CD14-positive monocyte (primary cell): Measurements from ENCODE around the gene TOM1L2. TPM values are rescaled to one million over a fixed set of nuclear protein-coding genes. Genes with fewer than 3 reads are reported as not detected.

Experiments
- DNase-seq, 3 donors: peaks; one replicate each; pipeline ENCODE4 v3.0.0-alpha.2; 2011 to 2022
- H2AFZ ChIP-seq: 2 replicates; pipeline ENCODE4 v1.6.0; 2012; ENCODE audit warnings: mild to moderate bottlenecking, low read depth, low read length, inconsistent platforms; ENCODE audit not compliant: insufficient read depth, poor library complexity, severe bottlenecking
- H3K27ac ChIP-seq, 2 donors: 1 replicate in 1 of 2; 2 replicates in 1 of 2; pipeline ENCODE4 v1.5.1; 2012 to 2013; ENCODE audit warnings: low read length in 2 of 2, control low read depth in 1 of 2, inconsistent platforms in 1 of 2, low read depth in 1 of 2, mild to moderate bottlenecking in 1 of 2
- H3K27me3 ChIP-seq, 2 donors: one replicate each; pipeline versions ENCODE4 v1.6.0 to v1.6.1; 2011 to 2013; ENCODE audit warnings: low read length in 2 of 2; ENCODE audit not compliant: control insufficient read depth in 2 of 2, insufficient read depth in 2 of 2
- H3K36me3 ChIP-seq, 2 donors: replicated peaks in 1 of 2; 1 replicate in 1 of 2; 2 replicates in 1 of 2; pipeline versions ENCODE4 v1.5.1 to v1.6.1; 2012 to 2013; ENCODE audit warnings: low read length in 2 of 2, control low read depth in 1 of 2, inconsistent platforms in 1 of 2, mild to moderate bottlenecking in 1 of 2; ENCODE audit not compliant: insufficient read depth in 2 of 2, control insufficient read depth in 1 of 2
- H3K4me1 ChIP-seq, 2 donors: 1 replicate in 1 of 2; 2 replicates in 1 of 2; pipeline versions ENCODE4 v1.5.1 to v1.6.1; 2012 to 2013; ENCODE audit warnings: low read length in 2 of 2, control low read depth in 1 of 2, inconsistent platforms in 1 of 2, mild to moderate bottlenecking in 1 of 2, moderate library complexity in 1 of 2; ENCODE audit not compliant: insufficient read depth in 2 of 2, control insufficient read depth in 1 of 2
- H3K4me2 ChIP-seq: replicated peaks from 2 replicates; pipeline ENCODE3; 2012; ENCODE audit warnings: low read length, moderate library complexity, mild to moderate bottlenecking; ENCODE audit not compliant: poor library complexity, severe bottlenecking; ENCODE audit errors: extremely low read depth
- H3K4me3 ChIP-seq, 3 experiments: fragments of 200-600 bp in 1 of 3; sonication (generic) in 1 of 3; replicated peaks in 1 of 3; 1 replicate in 2 of 3; 2 replicates in 1 of 3; pipeline ENCODE4 v1.5.1; 2011 to 2013; ENCODE audit warnings: low read length in 3 of 3, mild to moderate bottlenecking in 3 of 3, control low read depth in 2 of 3, low read depth in 2 of 3, inconsistent platforms in 1 of 3, moderate library complexity in 1 of 3
- H3K79me2 ChIP-seq: 2 replicates; pipeline ENCODE4 v1.6.0; 2012; ENCODE audit warnings: mild to moderate bottlenecking, control low read depth, inconsistent platforms, low read length, moderate library complexity; ENCODE audit not compliant: insufficient read depth
- H3K9ac ChIP-seq: 2 replicates; pipeline ENCODE4 v1.6.0; 2017; ENCODE audit warnings: low read length, mild to moderate bottlenecking; ENCODE audit not compliant: insufficient read depth, poor library complexity, severe bottlenecking
- H3K9me3 ChIP-seq, 2 donors: replicated peaks in 1 of 2; 1 replicate in 1 of 2; 2 replicates in 1 of 2; pipeline versions ENCODE4 v1.5.1 to v1.6.1; 2012 to 2013; ENCODE audit warnings: low read length in 2 of 2, control low read depth in 1 of 2; ENCODE audit not compliant: control insufficient read depth in 1 of 2, insufficient read depth in 1 of 2
- H4K20me1 ChIP-seq: 2 replicates; pipeline ENCODE4 v1.6.0; 2012; ENCODE audit warnings: mild to moderate bottlenecking, low read length, control low read depth, moderate library complexity; ENCODE audit not compliant: insufficient read depth
- H3K27ac Mint-ChIP-seq, 7 donors: one replicate each; pipeline ENCODE4 v1.8.0; 2020; ENCODE audit warnings: mild to moderate bottlenecking in 7 of 7, mixed read lengths in 7 of 7, moderate library complexity in 6 of 7, inconsistent platforms in 2 of 7
- H3K27me3 Mint-ChIP-seq, 3 donors: one replicate each; pipeline ENCODE4 v1.8.0; 2021 to 2022; ENCODE audit warnings: low read depth in 3 of 3, mild to moderate bottlenecking in 3 of 3, mixed read lengths in 3 of 3, moderate library complexity in 3 of 3, inconsistent platforms in 1 of 3
- H3K36me3 Mint-ChIP-seq, 2 donors: one replicate each; pipeline ENCODE4 v1.8.0; 2020; ENCODE audit warnings: mixed read lengths in 2 of 2, inconsistent platforms in 1 of 2, mild to moderate bottlenecking in 1 of 2
- H3K4me1 Mint-ChIP-seq: one replicate; pipeline ENCODE4 v1.8.0; 2020; ENCODE audit warnings: mild to moderate bottlenecking, mixed read lengths
- H3K4me3 Mint-ChIP-seq, 2 donors: one replicate each; pipeline ENCODE4 v1.8.0; 2020; ENCODE audit warnings: mild to moderate bottlenecking in 2 of 2, mixed read lengths in 2 of 2, moderate library complexity in 1 of 2
- H3K9me3 Mint-ChIP-seq, 7 donors: one replicate each; pipeline ENCODE4 v1.8.0; 2020 to 2022; ENCODE audit warnings: mixed read lengths in 7 of 7, mild to moderate bottlenecking in 6 of 7, moderate library complexity in 6 of 7, inconsistent platforms in 2 of 7
- WGBS: methylation state at CpG from one replicate; pipeline ENCODE4 v1.1.5; 2013; ENCODE audit warnings: missing lambda C conversion rate; ENCODE audit not compliant: insufficient coverage; 5-methylcytosine and 5-hydroxymethylcytosine counted together
- intact Hi-C, 2 donors: fragments of 100-400 bp; cut with micrococcal nuclease; formaldehyde crosslinking; loops; one replicate each; pipeline versions ENCODE4 v1.15.0 to v1.15.1; 2023
- polyA plus RNA-seq, 3 donors: library from polyadenylated mRNA; depleted of rRNA in 1 of 3; unstranded in 2 of 3; stranded (reverse) in 1 of 3; fragments of 300-500 nt in 2 of 3; fragments of >200 nt in 1 of 3; fragmentation: Illumina TruSeq in 2 of 3; gene quantifications; 1 replicate in 2 of 3; 2 replicates in 1 of 3; pipeline ENCODE4 v1.2.3, GENCODE V29; 2012 to 2021
- TF ChIP-seq, protein P1 (sequence below): fragments of 200-600 bp; IDR thresholded peaks from one replicate; pipeline ENCODE4 v1.8.0; 2022; ENCODE audit warnings: antibody characterized with exemption, mild to moderate bottlenecking

TOM1L2 gene
- polyA plus RNA-seq, 3 donors, result 1.7 to 28.2 (median 2.8) TPM

- H3K27ac Mint-ChIP-seq, result peak overlapping the region; percentile 93 to 98 (median 94)
- Histone ChIP-seq H3K27ac (peak overlapping the region; percentile 90 to 97), H3K9ac (peak overlapping the region; percentile 99), H3K4me1 (peaks cover 66 to 74% of the 10 kb centered on the region in 2 donors), H3K79me2 (peaks cover 51% of the 10 kb centered on the region), H2AFZ (no peak overlapping the region), H3K36me3 (peaks cover 8 to 11% of the 10 kb centered on the region in 2 donors), H3K27me3 (no peaks in the 10 kb centered on the region), H4K20me1 (peaks cover 45% of the 10 kb centered on the region), H3K9me3 (no peaks in the 10 kb centered on the region), H3K4me2 (peak overlapping the region; percentile 91), H3K4me3 (peak overlapping the region; percentile 61 to 91 (median 81))
- H3K27me3 Mint-ChIP-seq, result peaks cover 0 to 4% (median 0%) of the 10 kb centered on the region in 3 donors
- H3K4me3 Mint-ChIP-seq, result peak overlapping the region; percentile 83 to 90
- peaks cover 63% of the 10 kb centered on the region for H3K4me1 Mint-ChIP-seq
- DNase-seq, result peak; percentile 97 to 99 (median 99)
- TF ChIP-seq, protein P1, sequence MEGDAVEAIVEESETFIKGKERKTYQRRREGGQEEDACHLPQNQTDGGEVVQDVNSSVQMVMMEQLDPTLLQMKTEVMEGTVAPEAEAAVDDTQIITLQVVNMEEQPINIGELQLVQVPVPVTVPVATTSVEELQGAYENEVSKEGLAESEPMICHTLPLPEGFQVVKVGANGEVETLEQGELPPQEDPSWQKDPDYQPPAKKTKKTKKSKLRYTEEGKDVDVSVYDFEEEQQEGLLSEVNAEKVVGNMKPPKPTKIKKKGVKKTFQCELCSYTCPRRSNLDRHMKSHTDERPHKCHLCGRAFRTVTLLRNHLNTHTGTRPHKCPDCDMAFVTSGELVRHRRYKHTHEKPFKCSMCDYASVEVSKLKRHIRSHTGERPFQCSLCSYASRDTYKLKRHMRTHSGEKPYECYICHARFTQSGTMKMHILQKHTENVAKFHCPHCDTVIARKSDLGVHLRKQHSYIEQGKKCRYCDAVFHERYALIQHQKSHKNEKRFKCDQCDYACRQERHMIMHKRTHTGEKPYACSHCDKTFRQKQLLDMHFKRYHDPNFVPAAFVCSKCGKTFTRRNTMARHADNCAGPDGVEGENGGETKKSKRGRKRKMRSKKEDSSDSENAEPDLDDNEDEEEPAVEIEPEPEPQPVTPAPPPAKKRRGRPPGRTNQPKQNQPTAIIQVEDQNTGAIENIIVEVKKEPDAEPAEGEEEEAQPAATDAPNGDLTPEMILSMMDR, result no peak
- H3K36me3 Mint-ChIP-seq, result peaks cover 22 to 27% of the 10 kb centered on the region in 2 donors
- intact Hi-C loops, result loop anchor here in 1 of 2 donors (10.0 kb wide), 1 partner anchor 152 kb away; the partner anchor contains the start of gene RAI1
- under 1% methylated on average over 69 of the region's 69 CpGs for WGBS
- H3K9me3 Mint-ChIP-seq, result no peaks in the 10 kb centered on the region
These were observed 135.9 kb downstream of the TOM1L2 start for GRCh38 chr17:17836250-17836817.

DNA sequence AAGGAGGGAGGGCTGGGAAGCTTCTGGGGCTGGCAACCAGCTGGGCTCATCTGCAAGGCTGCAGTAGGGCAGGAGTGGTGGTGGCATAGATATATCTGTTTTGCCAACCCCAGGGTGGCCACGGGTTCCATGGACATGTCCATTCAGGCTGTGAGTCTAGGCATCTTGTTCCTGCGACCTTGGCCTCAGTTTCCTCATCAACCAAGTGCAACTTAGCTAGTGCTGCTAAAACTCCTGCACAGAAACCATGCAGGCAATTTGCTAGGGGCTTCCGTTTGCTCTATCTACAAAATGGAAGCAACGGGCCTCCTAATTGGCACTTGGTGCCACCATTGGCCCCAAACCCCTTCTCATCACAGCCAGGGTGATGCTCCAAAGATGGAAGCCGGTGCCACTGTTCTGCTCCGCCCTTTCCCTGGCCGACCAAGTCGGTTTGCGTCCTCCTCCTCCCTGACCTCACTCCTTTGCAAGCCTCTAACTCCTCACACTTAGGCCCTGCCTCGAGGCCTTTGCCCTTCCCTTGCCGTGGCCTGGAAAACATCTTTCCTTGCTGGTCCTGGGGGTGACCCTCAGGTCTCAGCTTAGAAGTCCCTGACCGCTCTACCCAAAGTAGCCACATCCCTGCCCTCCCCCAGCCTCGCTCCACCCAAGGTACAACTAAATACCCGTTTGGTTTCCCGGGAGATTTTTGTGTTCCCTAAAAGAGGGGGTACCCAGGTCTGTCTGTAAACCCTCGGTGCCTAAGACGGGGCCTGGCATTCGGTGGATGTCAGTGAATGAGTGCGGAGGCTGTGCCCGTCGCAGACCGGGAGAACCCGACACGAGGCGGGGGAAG, 136.6 kb downstream of the TOM1L2 start:
- peak overlapping the region; percentile 99 for H3K9ac ChIP-seq
- peaks cover 59 to 67% of the 10 kb centered on the region in 2 donors for H3K4me1 ChIP-seq
- H3K27me3 Mint-ChIP-seq, result peaks cover 0 to 4% (median 2%) of the 10 kb centered on the region in 3 donors
- TF ChIP-seq, protein P1, result no peak
- peak overlapping the region; percentile 82 to 98 (median 93) for H3K27ac Mint-ChIP-seq
- H2AFZ ChIP-seq, result no peak overlapping the region
- H3K36me3 ChIP-seq, result peaks cover 10 to 18% of the 10 kb centered on the region in 2 donors
- H3K4me3 ChIP-seq, result peak overlapping the region in 1 of 3 experiments; percentile 91
- no peak for DNase-seq
- no peaks in the 10 kb centered on the region for H3K9me3 ChIP-seq
- intact Hi-C loops, result loop anchor here in 1 of 2 donors (10.0 kb wide), 1 partner anchor 151 kb away; the partner anchor contains the start of gene RAI1
- no peaks in the 10 kb centered on the region for H3K9me3 Mint-ChIP-seq
- peaks cover 56% of the 10 kb centered on the region for H3K79me2 ChIP-seq
- H3K27ac ChIP-seq, result peak overlapping the region; percentile 90 to 97
- peak overlapping the region; percentile 91 for H3K4me2 ChIP-seq
- H3K36me3 Mint-ChIP-seq, result peaks cover 22 to 33% of the 10 kb centered on the region in 2 donors
- H3K4me3 Mint-ChIP-seq, result peak overlapping the region; percentile 78 to 90
- H3K4me1 Mint-ChIP-seq, result peaks cover 57% of the 10 kb centered on the region
- H4K20me1 ChIP-seq, result peaks cover 52% of the 10 kb centered on the region
- 34% methylated on average over 24 of the region's 25 CpGs for WGBS
- H3K27me3 ChIP-seq, result no peaks in the 10 kb centered on the region
